ENCODE data around the gene ABRAXAS1. TPM values are rescaled to one million over a fixed set of nuclear protein-coding genes. Genes with fewer than 3 reads are reported as not detected.
"Not testable (repeated sequence)": the region's sequence is repeated elsewhere in the genome, so short reads cannot be mapped to it uniquely, and the experiment has no call there.

ABRAXAS1 gene
- total RNA-seq = 10 to 100 TPM; 10.2 to 20.2 TPM
- 10 to 100 TPM; 10.0 to 10.3 TPM for polyA plus RNA-seq (ENCODE audit: insufficient read length in 2 of 2)
- long read RNA-seq, donor 1, partial matches to known transcripts = 0 of 1 reads
- long read RNA-seq, donor 1, other reads (novel, unspliced or antisense) = 0 of 1 reads
- long read RNA-seq, donor 2 = 0 reads
- long read RNA-seq, donor 3, full-length matches to known transcripts = 2 of 2 reads
- long read RNA-seq, donor 3, partial matches to known transcripts = 0 of 2 reads
- long read RNA-seq, donor 3, other reads (novel, unspliced or antisense) = 0 of 2 reads
- long read RNA-seq, donor 4, full-length matches to known transcripts = 3 of 3 reads
- long read RNA-seq, donor 4, partial matches to known transcripts = 0 of 3 reads
- long read RNA-seq, donor 4, other reads (novel, unspliced or antisense) = 0 of 3 reads

- WGBS (ENCODE audit: insufficient coverage) = under 1% methylated on average over 93 of the region's 93 CpGs
- Histone ChIP-seq H3K27me3 (ENCODE audit: control insufficient read depth, insufficient read depth, low read length) (no peaks in the 10 kb centered on the region), H3K4me1 (ENCODE audit: control insufficient read depth, insufficient read depth, low read length) (peaks cover 6% of the 10 kb centered on the region), H3K36me3 (ENCODE audit: control insufficient read depth, insufficient read depth, low read length) (no peaks in the 10 kb centered on the region), H3K27ac (ENCODE audit: low read depth, low read length) (peak within 1 kb of the TSS; percentile 82), H3K4me3 (ENCODE audit: low read depth, low read length) (peak within 1 kb of the TSS; percentile 83), H3K9me3 (ENCODE audit: control insufficient read depth, insufficient read depth, low read length) (no peaks in the 10 kb centered on the region)
- DNase-seq (ENCODE audit: low read depth in 4 of 6, low spot score in 6 of 6) = peak; percentile 78 to 98 (median 92)
Observed at GRCh38 chr4:83484500-83485461, at the start of gene ABRAXAS1. TSS of gene ABRAXAS1 (minus strand) at chr4:83485100. CDS start at chr4:83485072, 28 bp downstream.

GRCh38 chr4:83527671-83528070 lies 42.8 kb upstream of the ABRAXAS1 start:
- Histone ChIP-seq H3K9me3 (ENCODE audit: control insufficient read depth, insufficient read depth, low read length) (no peaks in the 10 kb centered on the region), H3K4me1 (ENCODE audit: control insufficient read depth, insufficient read depth, low read length) (no peaks in the 10 kb centered on the region), H3K27me3 (ENCODE audit: control insufficient read depth, insufficient read depth, low read length) (no peaks in the 10 kb centered on the region), H3K27ac (ENCODE audit: low read depth, low read length) (no peak overlapping the region), H3K36me3 (ENCODE audit: control insufficient read depth, insufficient read depth, low read length) (no peaks in the 10 kb centered on the region), H3K4me3 (ENCODE audit: low read depth, low read length) (no peak overlapping the region)
- DNase-seq (ENCODE audit: low read depth in 4 of 6, low spot score in 6 of 6) = no peak
- WGBS (ENCODE audit: insufficient coverage) = 80% methylated on average over 1 of the region's 2 CpGs

GRCh38 chr4:83522239-83522638 lies 37.3 kb upstream of the ABRAXAS1 start:
- 81% methylated on average over 3 of the region's 3 CpGs for WGBS (ENCODE audit: insufficient coverage)
- no peak for DNase-seq (ENCODE audit: low read depth in 4 of 6, low spot score in 6 of 6)

GRCh38 chr4:83516042-83516772 lies 31.3 kb upstream of the ABRAXAS1 start:
- WGBS (ENCODE audit: insufficient coverage) = 60% methylated on average over 1 of the region's 3 CpGs
- Histone ChIP-seq H3K36me3 (ENCODE audit: control insufficient read depth, insufficient read depth, low read length) (no peaks in the 10 kb centered on the region), H3K9me3 (ENCODE audit: control insufficient read depth, insufficient read depth, low read length) (no peaks in the 10 kb centered on the region), H3K27me3 (ENCODE audit: control insufficient read depth, insufficient read depth, low read length) (no peaks in the 10 kb centered on the region), H3K4me1 (ENCODE audit: control insufficient read depth, insufficient read depth, low read length) (no peaks in the 10 kb centered on the region), H3K4me3 (ENCODE audit: low read depth, low read length) (no peak overlapping the region), H3K27ac (ENCODE audit: low read depth, low read length) (no peak overlapping the region)
- DNase-seq (ENCODE audit: low read depth in 4 of 6, low spot score in 6 of 6) = peak in 1 of 6 donors; percentile 15

More at GRCh38 chr4:83522239-83522638, 37.3 kb upstream of the ABRAXAS1 start:
- Histone ChIP-seq H3K9me3 (ENCODE audit: control insufficient read depth, insufficient read depth, low read length) (no peaks in the 10 kb centered on the region), H3K4me3 (ENCODE audit: low read depth, low read length) (no peak overlapping the region), H3K4me1 (ENCODE audit: control insufficient read depth, insufficient read depth, low read length) (no peaks in the 10 kb centered on the region), H3K36me3 (ENCODE audit: control insufficient read depth, insufficient read depth, low read length) (no peaks in the 10 kb centered on the region), H3K27me3 (ENCODE audit: control insufficient read depth, insufficient read depth, low read length) (no peaks in the 10 kb centered on the region), H3K27ac (ENCODE audit: low read depth, low read length) (no peak overlapping the region)

- 100% methylated on average over 1 of the region's 4 CpGs for WGBS (ENCODE audit: insufficient coverage)
- Histone ChIP-seq H3K4me1 (ENCODE audit: control insufficient read depth, insufficient read depth, low read length) (no peaks in the 10 kb centered on the region), H3K36me3 (ENCODE audit: control insufficient read depth, insufficient read depth, low read length) (no peaks in the 10 kb centered on the region), H3K4me3 (ENCODE audit: low read depth, low read length) (no peak overlapping the region), H3K27me3 (ENCODE audit: control insufficient read depth, insufficient read depth, low read length) (no peaks in the 10 kb centered on the region), H3K27ac (ENCODE audit: low read depth, low read length) (no peak overlapping the region), H3K9me3 (ENCODE audit: control insufficient read depth, insufficient read depth, low read length) (no peaks in the 10 kb centered on the region)
- DNase-seq (ENCODE audit: low read depth in 4 of 6, low spot score in 6 of 6) = no peak
Observed at GRCh38 chr4:83510442-83510841, 25.5 kb upstream of the ABRAXAS1 start.

GRCh38 chr4:83509156-83509585 lies 24.3 kb upstream of the ABRAXAS1 start:
- 79% methylated on average over 3 of the region's 3 CpGs for WGBS (ENCODE audit: insufficient coverage)
- H3K4me3 ChIP-seq (ENCODE audit: low read depth, low read length); H3K36me3 ChIP-seq (ENCODE audit: control insufficient read depth, insufficient read depth, low read length); H3K4me1 ChIP-seq (ENCODE audit: control insufficient read depth, insufficient read depth, low read length); H3K27ac ChIP-seq (ENCODE audit: low read depth, low read length); H3K27me3 ChIP-seq (ENCODE audit: control insufficient read depth, insufficient read depth, low read length); H3K9me3 ChIP-seq (ENCODE audit: control insufficient read depth, insufficient read depth, low read length); DNase-seq (ENCODE audit: low read depth in 4 of 6, low spot score in 6 of 6): not testable (repeated sequence)

- 89% methylated on average over 8 of the region's 10 CpGs for WGBS (ENCODE audit: insufficient coverage)
- H3K27ac ChIP-seq (ENCODE audit: low read depth, low read length) = no peak overlapping the region
- no peak overlapping the region for H3K4me3 ChIP-seq (ENCODE audit: low read depth, low read length)
- no peaks in the 10 kb centered on the region for H3K4me1 ChIP-seq (ENCODE audit: control insufficient read depth, insufficient read depth, low read length)
- H3K27me3 ChIP-seq (ENCODE audit: control insufficient read depth, insufficient read depth, low read length) = no peaks in the 10 kb centered on the region
- no peaks in the 10 kb centered on the region for H3K9me3 ChIP-seq (ENCODE audit: control insufficient read depth, insufficient read depth, low read length)
- H3K36me3 ChIP-seq (ENCODE audit: control insufficient read depth, insufficient read depth, low read length) = no peaks in the 10 kb centered on the region
- no peak for DNase-seq (ENCODE audit: low read depth in 4 of 6, low spot score in 6 of 6)
Observed at GRCh38 chr4:83504996-83505395, 20.1 kb upstream of the ABRAXAS1 start.

GRCh38 chr4:83504503-83504902 lies 19.6 kb upstream of the ABRAXAS1 start:
- Histone ChIP-seq H3K36me3 (ENCODE audit: control insufficient read depth, insufficient read depth, low read length) (no peaks in the 10 kb centered on the region), H3K27ac (ENCODE audit: low read depth, low read length) (no peak overlapping the region), H3K9me3 (ENCODE audit: control insufficient read depth, insufficient read depth, low read length) (no peaks in the 10 kb centered on the region), H3K4me3 (ENCODE audit: low read depth, low read length) (no peak overlapping the region), H3K4me1 (ENCODE audit: control insufficient read depth, insufficient read depth, low read length) (no peaks in the 10 kb centered on the region), H3K27me3 (ENCODE audit: control insufficient read depth, insufficient read depth, low read length) (no peaks in the 10 kb centered on the region)
- no peak for DNase-seq (ENCODE audit: low read depth in 4 of 6, low spot score in 6 of 6)
- WGBS (ENCODE audit: insufficient coverage) = 72% methylated on average over 2 of the region's 4 CpGs

GRCh38 chr4:83503974-83504373 lies 19.1 kb upstream of the ABRAXAS1 start:
- Histone ChIP-seq H3K27me3 (ENCODE audit: control insufficient read depth, insufficient read depth, low read length) (no peaks in the 10 kb centered on the region), H3K4me3 (ENCODE audit: low read depth, low read length) (no peak overlapping the region), H3K9me3 (ENCODE audit: control insufficient read depth, insufficient read depth, low read length) (no peaks in the 10 kb centered on the region), H3K27ac (ENCODE audit: low read depth, low read length) (no peak overlapping the region), H3K4me1 (ENCODE audit: control insufficient read depth, insufficient read depth, low read length) (no peaks in the 10 kb centered on the region), H3K36me3 (ENCODE audit: control insufficient read depth, insufficient read depth, low read length) (no peaks in the 10 kb centered on the region)
- no peak for DNase-seq (ENCODE audit: low read depth in 4 of 6, low spot score in 6 of 6)
